Measurements from ENCODE around the gene PRICKLE1.
"Not testable (repeated sequence)": the region's sequence is repeated elsewhere in the genome, so short reads cannot be mapped to it uniquely, and the experiment has no call there.

PRICKLE1 gene

DNA sequence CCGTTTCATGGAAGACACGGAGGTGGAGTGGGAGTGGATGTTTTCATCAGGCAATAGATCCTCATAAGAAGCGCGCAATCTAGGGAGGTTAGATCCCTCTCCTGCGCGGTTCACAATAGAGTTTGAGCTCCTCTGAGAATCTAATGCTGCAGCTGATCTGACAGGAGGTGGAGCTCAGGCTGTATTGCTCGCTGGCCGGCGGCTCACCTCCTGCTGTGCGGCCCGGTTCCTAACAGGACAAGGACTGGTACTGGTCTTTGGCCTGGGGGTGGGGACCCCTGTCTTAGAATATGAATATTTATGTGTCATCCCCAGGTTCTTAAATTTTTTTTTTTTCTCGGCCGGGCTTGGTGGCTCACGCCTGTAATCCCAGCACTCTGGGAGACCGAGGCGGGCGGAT is 36.7 kb downstream of the PRICKLE1 start:
- DNase-seq = no peak

DNA sequence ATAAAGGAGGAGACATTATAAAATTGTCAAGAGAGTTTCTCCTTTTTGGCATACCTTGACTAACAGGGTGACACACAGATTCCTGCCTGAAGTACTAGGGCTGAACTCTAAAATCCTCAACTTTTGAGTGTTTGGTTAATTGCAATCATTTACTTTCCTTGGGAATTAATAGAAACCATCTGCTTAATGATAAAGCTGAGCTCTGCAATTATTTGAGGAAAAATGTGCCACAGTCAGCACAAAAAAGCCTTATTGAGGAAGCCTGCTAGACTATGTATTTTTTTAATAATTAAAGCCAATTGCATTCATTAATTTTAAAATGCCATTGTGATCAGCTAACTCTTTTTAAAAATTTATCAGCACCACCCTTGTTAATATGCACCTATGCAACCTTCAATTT is 38.7 kb downstream of the PRICKLE1 start:
- no peak for DNase-seq

DNA sequence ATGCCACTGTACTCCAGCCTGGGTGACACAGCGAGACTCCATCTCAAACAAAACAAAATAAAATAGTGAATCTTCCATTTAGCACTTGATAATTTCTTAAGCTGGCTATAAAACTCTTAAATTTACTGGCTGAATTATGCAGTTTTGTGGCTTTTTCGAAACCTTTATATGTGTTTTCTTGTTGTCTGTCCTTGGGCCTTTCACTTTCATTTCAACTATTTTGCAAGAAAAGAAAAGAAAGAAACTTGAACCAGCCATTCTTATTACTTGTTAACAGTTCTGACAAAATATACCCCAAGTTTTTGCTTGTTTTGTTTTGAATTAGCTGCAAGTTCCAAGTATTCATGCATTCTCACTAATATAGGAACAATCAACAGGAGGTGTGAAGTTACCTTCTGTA is 42.8 kb downstream of the PRICKLE1 start:
- no peak for DNase-seq

DNA sequence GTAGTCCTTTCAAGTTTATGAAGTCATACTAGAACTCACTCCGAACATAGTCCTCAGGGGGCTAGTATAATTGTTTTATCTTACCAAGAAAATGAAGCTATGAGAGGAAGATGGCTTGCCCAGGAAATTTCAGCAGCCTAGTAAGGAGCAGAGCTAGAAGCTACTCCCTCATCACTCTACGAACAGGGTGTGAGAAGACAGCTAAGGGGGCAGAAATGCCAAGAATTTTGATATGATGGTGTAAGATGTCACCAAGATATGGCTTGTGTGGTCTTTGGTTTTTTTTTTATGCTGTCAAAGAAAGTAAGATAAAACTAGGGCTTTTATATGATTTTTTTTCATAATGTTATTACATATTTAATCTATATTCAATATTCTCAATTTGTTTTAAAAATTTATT is 47.6 kb downstream of the PRICKLE1 start:
- no peak for DNase-seq

DNA sequence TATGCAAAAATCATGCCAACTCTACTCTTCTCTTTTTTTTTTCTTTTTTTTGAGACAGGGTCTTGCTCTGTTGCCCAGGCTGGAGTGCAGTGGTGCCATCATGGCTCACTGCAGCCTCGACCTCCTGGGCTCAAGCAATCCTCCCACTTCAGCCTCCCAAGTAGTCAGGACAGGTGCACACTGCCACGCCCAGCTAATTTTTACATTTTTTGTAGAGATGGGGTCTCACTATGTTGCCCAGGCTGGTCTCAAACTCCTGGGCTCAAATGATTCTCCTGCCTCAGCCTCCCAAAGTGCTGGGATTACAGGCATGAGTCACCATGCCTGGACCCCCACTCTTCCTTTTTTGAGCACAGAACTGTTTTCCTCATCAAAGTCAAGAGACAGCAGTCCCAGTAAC is 48.2 kb downstream of the PRICKLE1 start:
- DNase-seq = not testable (repeated sequence)

DNA sequence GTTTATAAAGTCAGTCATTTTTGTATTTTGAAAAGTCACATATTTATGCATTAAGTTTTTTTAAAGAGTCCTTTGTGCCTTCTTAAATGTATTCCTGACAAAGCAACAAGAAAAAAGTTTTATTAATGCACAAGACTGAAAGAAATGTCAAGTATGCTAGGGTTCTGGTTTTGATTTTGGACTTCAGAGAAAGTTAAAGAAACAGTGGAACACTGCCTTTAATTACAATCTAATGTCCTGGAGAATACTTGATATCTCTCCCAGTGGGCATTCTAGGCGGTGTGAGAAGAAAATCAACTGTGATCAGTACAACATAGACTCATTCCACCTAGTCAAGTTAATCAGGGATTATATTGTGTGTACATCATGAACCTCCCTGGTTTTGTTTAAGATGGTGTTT is 49.9 kb downstream of the PRICKLE1 start:
- no peak for DNase-seq

DNA sequence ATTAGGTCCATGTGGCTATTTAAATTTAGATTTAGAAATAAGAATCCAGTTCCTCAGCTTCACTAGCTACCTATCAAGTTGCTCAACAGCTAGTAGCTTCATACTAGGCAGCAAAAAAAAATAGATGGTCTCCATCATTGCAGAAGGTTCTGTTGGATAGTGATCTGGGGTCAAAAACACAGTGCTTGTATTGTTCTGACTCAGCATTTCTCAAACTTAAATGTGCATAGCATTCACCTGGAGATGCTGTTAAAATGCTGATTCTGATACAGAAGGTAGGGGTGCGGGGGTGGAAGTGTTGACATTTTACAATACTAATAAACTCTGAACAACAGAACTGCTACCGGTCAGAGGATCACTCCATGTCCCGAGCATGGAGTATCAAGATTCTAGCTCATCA is 51.3 kb downstream of the PRICKLE1 start:
- no peak for DNase-seq

DNA sequence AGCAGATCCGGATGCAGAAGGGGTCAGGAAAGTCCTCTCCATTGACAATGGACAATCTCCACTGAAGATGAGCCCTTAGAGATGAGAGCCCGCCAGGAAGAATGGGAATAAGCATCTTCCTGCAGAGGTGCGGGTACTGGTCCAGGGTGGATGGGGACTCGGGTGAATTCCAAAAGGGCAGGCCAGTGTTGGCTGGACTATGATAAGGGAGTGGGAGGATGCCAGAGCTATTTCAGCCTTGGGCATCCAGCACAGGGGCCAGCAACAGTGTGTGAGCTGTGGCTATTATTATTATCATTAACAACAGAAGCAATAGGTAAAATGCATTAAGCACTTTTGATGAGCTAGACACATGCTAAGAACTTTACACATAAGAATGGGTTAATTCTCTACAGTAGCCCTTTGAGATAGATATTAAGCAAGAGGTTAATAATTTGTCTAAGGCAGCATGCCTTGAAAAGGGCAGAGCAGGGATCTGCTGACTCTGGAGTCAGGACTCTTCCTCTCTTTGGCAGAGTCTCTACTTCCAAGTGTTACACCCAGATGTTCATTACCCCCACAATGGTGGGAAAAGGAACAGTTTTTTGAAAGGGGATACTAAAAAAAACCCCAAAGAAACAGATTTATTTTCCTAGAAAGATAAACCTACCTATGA is 55.2 kb downstream of the PRICKLE1 start:
- DNase-seq = no peak

DNA sequence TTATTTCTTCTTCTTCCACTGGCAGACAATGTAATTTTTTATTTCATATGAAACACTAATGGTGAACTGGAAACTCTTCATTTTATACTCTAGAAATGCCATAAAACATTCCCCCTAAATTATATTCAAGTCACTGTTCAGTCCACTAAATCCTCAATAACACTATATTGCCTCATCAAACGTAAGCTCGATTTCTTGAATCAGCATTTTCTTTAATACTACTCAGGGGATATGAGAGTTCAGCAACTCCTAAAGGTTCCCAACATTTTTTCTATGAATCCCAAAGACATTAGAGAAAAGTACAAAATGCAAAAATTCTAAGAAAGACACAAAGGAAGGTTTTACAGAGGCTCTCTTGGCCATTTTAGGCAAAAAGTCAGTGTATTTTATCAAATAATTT is 59.3 kb downstream of the PRICKLE1 start:
- DNase-seq = no peak

DNA sequence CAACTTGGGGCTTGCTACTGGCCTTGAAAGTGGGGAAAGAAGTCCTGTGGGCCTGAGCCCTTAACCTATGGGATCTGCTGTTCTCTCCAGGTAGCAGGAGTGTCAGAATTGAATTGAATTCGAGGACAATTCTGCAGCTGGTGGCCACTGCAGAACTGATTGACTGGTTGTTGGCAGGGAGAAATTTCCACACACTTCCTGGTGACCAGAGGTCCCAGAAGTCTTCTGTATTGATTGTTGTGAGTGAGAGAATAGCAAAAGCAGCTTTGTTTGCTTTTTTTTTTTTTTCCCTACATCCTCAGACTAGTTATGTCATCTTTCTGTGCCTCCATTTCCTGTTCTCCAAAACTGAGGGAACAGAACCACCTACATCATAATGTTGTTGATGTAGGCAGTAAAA is 64.1 kb downstream of the PRICKLE1 start:
- DNase-seq = no peak

DNA sequence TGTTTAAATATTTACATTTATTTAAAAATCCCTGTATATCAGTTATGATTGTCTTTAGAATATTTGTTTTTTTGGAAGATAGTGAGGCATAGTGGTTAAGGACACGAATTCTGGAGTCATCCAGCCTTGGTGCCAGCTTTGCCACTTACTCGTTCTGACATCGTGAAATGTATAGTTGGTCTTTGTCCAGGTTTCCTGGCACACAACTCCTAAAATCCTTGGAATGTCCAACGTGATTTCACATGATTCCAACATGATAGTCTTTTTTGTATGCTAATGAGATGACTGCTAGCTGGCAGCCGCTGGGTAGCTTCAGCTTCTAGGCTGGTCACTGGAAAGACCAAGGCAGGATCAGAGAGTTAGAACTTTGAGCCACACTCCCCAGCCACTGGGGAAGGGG is 64.8 kb downstream of the PRICKLE1 start:
- no peak for DNase-seq

DNA sequence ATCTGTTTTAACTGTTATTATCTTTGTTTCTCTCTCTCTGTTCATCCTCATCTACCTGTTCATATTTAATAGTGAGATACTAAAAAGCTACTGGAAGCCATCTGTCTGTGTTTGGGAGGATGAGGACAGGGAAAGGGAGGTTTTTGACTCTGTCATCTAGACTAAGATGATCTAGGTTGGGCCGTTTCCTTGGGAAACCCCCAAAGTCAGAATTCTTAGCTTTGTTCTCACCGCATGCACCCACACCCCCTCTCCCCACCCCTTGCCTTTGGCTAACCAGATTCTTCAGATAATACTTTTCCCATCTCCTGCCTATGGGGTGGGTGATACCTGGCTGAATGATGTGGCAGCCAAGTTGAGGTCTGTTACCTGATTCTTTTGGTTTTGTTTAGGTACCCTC is 73.0 kb downstream of the PRICKLE1 start:
- no peak for DNase-seq

DNA sequence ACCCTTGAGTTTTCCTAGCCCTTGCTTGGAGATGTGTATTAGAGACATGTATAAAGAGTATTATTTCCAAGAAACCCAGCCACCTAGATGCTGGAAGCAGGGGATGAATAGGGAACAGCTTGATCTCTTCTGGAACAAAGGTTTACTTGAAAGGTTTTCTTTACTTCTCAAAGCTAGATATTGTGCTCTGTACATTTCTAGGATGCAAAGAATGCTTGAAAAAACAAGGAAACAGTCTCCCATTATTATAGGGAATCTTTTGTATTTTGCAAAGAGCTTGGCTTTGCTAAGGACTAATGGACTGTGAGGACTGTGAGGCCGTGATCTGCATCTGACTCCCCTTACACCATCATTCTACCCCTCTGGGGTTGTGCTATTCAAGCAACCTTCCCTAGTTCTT is 77.9 kb downstream of the PRICKLE1 start:
- DNase-seq = no peak

DNA sequence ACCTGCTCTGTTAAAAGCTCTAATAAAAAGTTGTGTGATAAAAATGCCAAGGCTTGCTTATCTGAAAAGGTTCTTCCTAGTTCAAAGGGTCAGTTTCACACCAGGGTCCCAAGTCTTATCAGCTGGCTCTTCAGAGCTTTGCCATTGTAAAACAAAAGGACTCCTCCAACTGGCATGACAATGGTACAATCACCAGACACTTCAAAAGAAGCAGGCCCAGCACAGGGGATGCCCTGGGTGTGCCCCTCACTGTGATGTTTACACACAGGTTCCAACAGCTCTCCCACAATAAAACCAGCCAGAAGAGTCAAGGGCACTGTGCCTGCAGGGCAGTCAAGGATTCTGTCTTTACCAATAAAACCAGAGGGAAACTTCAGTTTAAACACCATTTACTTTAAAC is 78.7 kb downstream of the PRICKLE1 start:
- DNase-seq = no peak

DNA sequence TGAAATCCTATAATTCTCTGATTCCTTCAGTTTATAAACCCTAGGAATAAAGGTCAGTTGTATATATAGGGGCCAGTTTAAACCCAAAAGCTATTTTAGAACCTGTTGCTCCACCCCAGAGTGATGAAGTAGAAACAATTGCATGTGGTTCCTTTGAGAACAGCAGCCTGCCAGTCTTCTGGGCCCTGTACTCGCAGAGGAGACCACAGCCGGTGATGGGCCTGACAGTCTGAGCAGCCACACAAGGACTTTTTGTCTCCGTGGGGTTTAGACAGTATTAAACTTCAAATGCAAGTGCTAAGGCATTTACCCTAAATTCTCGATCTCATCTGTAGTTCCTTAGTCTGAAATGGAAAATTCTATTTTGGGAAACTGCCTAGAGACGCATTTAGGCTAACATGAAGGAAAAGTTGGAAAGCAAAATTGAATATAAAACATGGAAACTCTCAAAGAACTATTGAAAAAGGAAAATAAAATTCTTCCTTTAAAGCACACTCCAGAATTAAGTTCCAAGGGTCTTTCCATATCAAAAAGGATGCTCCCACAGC is 80.6 kb downstream of the PRICKLE1 start:
- no peak for DNase-seq

DNA sequence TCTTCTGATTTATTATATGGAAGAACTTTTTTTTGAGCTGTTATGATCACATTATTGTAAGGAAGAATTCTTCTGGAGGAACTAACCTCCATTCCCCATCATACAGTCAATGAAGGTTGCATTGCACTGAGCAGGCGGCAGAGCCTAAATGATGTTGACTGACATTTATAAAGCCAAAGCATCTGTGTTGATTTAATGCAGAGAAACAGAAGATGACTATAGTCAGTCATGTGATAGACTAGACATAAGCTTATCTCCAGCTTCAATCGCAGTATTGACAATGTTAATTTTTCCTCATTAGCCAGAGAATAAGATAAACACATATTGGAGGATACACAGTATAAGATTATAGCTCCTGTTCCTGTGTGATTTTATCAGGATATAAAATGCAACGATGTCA is 82.0 kb downstream of the PRICKLE1 start:
- DNase-seq = no peak

DNA sequence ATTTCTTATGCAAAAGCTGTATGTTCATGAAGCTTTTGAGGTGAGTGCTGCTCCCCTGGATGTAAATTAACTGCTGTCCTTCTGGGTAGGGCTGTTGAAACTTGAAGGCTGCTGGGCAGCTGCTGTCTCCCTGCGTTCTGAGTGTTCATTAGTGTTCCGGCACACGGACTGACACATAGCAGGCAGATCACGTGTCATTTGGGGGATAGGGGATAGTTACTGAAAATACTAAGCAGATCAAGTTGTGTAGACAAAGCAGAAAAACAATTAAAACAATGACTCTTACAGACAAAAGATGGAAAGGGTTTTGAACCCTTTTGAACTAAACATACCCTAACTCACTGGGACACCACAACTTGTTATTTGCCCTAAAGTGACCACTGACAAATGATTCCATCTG is 82.5 kb downstream of the PRICKLE1 start:
- DNase-seq = no peak

DNA sequence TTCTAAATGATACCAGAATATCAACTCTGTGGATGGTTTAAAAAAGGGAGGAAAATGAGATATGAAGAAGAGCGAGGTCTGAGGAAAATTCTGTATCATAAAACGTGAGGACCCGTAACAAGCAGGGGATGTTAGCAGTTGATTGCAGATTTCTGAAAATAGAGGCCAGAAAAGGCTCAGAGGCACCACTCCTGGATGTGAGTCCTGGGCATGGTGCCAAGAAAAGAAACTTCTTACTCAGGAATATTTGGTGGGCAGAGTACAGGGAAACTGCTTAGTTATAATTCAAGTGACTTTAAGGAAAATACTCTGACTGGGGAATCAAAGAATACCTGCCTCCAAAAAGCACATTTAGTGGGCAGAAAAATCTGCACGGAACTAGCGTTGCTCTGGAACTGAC is 85.5 kb downstream of the PRICKLE1 start:
- no peak for DNase-seq

DNA sequence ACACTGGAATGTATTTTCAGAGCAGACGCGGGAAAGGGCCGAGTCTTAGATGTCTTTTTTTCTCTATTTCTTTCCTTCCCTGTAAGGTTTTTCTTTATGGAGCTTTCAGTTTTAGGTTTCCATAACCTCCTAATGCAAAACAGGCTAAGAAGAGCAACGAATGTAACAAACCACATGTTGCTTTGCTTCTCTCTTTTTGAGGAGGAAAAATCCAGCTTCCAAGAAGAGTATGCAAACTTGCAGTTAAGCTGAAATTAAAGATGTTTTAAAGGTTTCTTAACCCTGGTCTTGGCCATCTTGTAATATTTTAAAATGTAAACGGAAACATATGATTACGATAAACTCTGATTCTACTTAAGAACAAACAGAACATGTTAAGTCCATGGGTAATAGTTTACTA is 86.9 kb downstream of the PRICKLE1 start:
- no peak for DNase-seq

DNA sequence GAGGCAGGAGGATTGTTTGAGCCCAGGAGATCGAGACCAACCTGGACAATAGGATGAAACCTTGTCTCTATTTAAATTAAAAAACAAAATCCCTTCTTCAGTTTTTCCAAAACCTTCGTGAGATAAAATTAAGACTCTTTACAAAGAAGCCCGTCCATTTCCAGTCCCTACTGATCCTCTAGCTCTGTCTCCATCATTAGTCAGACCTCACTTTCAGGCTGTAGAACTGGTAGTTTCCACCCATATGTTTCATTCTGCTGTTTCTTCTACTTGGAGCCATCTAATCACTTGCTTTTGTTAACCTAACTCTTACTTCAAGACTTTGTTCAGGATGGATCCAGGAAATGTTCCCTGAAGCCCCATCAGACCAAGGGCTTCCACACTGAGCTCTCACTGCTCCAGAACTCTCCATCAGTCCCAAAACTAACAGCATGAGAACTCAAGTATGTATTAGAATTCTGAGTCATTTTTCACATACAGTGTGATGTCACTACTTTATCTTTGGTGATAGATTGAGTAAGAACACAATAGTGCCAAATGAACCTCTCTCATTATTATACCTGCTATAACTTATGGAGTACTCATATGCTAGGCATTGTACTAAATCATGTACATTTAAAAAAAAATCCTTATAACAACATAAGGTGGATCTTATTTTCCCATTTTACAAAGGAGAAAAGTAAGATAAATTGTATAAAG is 90.8 kb downstream of the PRICKLE1 start:
- DNase-seq = no peak

DNA sequence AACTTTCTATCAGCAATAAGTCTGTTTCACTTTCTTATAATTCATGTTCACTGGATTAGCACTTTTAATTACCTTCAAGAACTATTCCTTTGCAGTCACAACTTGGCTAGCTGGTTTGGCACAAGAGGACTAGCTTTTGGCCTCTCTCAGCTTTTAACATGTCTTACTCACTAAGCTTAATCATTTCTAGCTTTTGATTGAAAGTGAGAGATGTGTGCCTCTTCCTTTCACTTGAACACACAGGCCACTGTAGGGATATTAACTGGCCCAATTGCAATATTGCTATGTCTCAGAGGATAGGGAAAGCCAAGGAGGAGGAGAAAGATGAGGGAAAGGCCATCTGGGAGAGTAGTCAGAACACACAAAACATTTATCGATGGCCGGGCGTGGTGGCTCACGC is 92.7 kb downstream of the PRICKLE1 start:
- no peak for DNase-seq

DNA sequence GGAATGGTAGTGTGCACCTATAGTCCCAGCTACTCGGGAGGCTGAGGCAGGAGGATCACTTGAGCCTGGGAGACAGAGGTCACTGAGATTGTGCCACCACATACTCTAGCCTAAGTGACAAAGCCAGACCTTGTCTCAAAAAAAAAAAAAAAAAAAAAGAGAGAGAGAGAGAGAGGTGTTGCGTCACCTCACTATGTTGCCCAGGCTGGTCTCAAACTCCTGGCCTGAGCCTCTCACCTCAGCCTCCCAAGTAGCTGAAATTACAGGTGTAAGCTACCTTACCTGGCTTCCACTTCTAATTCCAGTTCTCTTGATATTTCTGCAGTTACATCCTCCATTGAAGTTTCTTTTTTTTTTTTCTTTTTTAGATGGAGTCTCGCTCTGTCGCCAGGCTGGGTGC is 94.3 kb downstream of the PRICKLE1 start:
- no peak for DNase-seq

DNA sequence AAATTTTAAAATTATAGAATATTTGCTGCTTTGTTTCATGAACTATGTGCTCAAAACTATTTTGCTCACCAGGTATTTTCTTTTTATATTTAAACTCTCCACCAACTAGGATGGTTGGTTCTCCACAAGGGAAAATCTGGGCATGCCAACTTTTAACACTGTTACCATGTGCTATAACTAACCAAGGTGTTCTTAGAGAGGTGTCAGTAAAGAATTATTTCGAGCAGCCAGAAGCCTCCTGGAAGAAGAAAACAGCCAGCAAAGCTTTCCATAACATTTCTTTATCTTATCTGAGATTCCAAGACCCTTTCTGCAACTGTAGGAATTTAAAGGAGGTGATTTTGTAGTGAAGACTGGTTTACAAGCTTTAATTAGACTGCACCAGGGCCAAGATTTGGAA is 97.3 kb downstream of the PRICKLE1 start:
- DNase-seq = no peak

DNA sequence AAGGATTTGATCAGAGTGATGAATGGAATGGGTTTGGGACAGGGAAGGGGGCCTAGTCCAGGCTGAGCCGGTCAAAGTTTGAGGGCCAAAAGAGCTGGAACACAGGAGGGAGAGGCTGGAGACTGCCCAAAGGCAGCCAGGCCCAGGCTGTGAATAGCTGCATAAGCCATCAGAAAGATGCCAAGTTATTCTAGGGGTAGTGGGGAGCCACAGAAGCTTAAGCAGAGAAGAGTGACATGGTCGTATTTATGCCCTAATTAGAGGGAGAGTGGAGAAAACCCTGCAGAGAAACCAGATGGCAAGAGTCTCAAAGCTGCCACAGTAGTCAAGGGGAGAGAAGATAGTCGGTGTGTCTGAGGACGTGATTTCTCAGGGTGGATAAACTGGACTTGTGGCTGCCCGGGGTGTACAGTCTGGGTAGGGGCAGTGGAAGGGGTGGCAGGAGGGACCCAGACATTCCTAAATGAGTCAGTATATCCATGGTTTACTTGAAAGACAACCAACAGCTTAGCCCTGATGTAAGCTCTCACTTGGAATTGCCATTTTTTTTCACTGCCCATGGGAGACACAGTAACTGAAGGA is 99.2 kb downstream of the PRICKLE1 start:
- DNase-seq = no peak

Measured in activated effector memory CD4-positive, alpha-beta T cell treated with Interleukin-2 at 50 U/mL for 16 hours (primary cell).